ENCODE data around the gene CLMP. TPM values are rescaled to one million over a fixed set of nuclear protein-coding genes. Genes with fewer than 3 reads are reported as not detected.
A peak's percentile ranks its signal among the peaks of the same experiment; 100 is the strongest.

The CLMP gene
- total RNA-seq, 4 donors from 2014 or later = 23.6 to 49.4 (median 38.0) TPM

DNA sequence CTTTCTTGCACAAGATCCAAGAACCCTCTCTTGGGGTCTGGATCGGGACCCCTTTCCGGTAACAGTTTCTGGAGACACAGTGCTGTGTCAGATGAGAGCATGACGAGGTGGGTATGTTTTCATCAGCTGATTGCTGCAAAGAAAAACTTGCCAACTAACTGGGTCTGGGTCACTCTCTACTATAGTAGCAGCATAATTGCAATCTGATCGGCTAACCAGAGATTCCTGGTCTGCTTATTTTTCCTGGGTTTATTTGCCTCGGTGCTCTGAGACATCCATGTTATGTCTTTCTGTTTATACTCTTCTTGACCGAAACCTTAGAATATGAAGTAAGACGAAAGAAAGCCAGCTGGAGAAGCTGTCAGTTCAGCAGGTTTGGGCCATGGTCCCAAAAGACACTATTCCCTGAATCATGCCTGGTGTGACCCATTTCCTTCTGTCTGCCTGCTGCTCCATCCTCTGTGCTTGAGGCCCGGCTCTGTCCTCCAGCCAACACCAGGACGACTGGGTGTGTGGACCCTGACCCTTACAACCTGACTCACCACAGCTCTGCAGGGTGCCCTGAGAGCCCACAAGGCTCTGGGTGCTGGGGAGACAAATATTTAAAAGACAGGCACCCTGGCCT lies 24.1 kb upstream of the CLMP start:
- H3K27me3 ChIP-seq = no peaks in the 10 kb centered on the region
- in situ Hi-C loops (cut with MboI; ENCODE audit: low pct_ligation_motif_present in 1 of 4, low pct_unique_long_range_greater_than_20kb in 1 of 4, low sequenced_read_pairs in 3 of 4) = no loop called here
- no peaks in the 10 kb centered on the region for H3K36me3 ChIP-seq
- TF ChIP-seq POLR2A (IDR thresholded peaks at IDR 0.05) = no peak
- TF ChIP-seq, protein P1, sequence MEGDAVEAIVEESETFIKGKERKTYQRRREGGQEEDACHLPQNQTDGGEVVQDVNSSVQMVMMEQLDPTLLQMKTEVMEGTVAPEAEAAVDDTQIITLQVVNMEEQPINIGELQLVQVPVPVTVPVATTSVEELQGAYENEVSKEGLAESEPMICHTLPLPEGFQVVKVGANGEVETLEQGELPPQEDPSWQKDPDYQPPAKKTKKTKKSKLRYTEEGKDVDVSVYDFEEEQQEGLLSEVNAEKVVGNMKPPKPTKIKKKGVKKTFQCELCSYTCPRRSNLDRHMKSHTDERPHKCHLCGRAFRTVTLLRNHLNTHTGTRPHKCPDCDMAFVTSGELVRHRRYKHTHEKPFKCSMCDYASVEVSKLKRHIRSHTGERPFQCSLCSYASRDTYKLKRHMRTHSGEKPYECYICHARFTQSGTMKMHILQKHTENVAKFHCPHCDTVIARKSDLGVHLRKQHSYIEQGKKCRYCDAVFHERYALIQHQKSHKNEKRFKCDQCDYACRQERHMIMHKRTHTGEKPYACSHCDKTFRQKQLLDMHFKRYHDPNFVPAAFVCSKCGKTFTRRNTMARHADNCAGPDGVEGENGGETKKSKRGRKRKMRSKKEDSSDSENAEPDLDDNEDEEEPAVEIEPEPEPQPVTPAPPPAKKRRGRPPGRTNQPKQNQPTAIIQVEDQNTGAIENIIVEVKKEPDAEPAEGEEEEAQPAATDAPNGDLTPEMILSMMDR (IDR thresholded peaks at IDR 0.05) = no peak
- no peak for TF ChIP-seq EP300 (IDR thresholded peaks at IDR 0.05; ENCODE audit: low read depth)
- TF ChIP-seq POLR2AphosphoS5 (IDR thresholded peaks at IDR 0.05) = peak in 2 of 3 donors; percentile 33 to 49
- no peaks in the 10 kb centered on the region for H3K9me3 ChIP-seq
- intact Hi-C loops (cut with DNase I; ENCODE audit: low total_unique reads) = no loop called here
- no peak for DNase-seq
- H3K27ac ChIP-seq = peak overlapping the region; percentile 41 to 66 (median 52)
- 63 to 74% methylated on average over 4 to 9 of the region's 9 CpGs for WGBS, 2 donors (ENCODE audit: low coverage in 1 of 2)
- H3K4me1 ChIP-seq = peaks cover 6 to 24% (median 12%) of the 10 kb centered on the region in 4 donors
- H3K4me3 ChIP-seq = no peak overlapping the region

DNA sequence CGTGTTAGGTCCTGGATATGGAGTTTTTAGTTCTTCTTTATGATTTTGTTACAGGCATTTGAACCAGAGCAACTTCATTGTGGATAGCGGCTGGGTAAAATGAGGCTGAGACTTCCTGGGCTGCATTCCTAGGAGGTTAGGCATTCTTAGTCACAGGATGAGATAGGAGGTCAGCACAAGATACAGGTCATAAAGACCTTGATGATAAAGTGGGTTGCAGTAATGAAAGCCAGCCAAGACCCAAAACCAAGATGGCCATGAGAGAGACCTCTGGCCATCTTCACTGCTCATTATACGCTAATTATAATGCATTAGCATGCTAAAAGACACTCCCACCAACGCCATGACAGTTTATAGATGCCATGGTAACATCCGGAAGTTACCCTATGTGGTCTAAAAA lies 23.4 kb upstream of the CLMP start:
- intact Hi-C loops (cut with DNase I; ENCODE audit: low total_unique reads) = no loop called here
- no peaks in the 10 kb centered on the region for H3K9me3 ChIP-seq
- H3K27me3 ChIP-seq = no peaks in the 10 kb centered on the region
- no peak for DNase-seq
- WGBS, 2 donors (ENCODE audit: low coverage in 1 of 2) = 73 to 75% methylated on average over 2 to 5 of the region's 5 CpGs
- H3K4me3 ChIP-seq = no peak overlapping the region
- in situ Hi-C loops (cut with MboI; ENCODE audit: low pct_ligation_motif_present in 1 of 4, low pct_unique_long_range_greater_than_20kb in 1 of 4, low sequenced_read_pairs in 3 of 4) = no loop called here
- H3K27ac ChIP-seq = peak overlapping the region; percentile 40 to 66 (median 46)
- H3K36me3 ChIP-seq = no peaks in the 10 kb centered on the region
- H3K4me1 ChIP-seq = peaks cover 6 to 29% (median 14%) of the 10 kb centered on the region in 4 donors
- TF ChIP-seq EP300 (IDR thresholded peaks at IDR 0.05; ENCODE audit: low read depth) = no peak
- no peak for TF ChIP-seq POLR2AphosphoS5 (IDR thresholded peaks at IDR 0.05)
- TF ChIP-seq, protein P1 (IDR thresholded peaks at IDR 0.05) = no peak
- no peak for TF ChIP-seq POLR2A (IDR thresholded peaks at IDR 0.05)

DNA sequence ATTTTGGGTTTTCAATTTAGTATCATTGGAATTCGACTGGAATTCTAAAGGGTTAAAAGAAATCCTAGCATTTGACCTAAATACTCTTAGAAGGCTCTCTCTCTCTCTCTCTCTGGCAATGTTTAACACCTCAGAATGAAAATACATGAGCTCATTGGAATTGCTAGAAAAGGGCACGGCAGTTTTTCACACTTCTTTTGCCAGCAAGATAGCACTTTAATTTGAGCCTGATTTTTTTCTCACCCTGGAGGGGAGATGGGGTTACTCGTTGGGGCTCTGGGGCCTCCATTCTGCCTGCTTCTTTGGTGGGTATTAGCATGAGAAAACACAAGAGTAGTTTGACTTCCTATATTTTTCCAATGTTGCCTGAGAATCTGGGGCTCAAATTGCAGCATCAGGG lies 22.8 kb upstream of the CLMP start:
- no peaks in the 10 kb centered on the region for H3K27me3 ChIP-seq
- peaks cover 6 to 35% (median 16%) of the 10 kb centered on the region in 4 donors for H3K4me1 ChIP-seq
- no peaks in the 10 kb centered on the region for H3K36me3 ChIP-seq
- H3K9me3 ChIP-seq = no peaks in the 10 kb centered on the region
- no peak for DNase-seq
- peak overlapping the region; percentile 40 to 66 (median 46) for H3K27ac ChIP-seq
- TF ChIP-seq POLR2A (IDR thresholded peaks at IDR 0.05) (no peak), POLR2AphosphoS5 (IDR thresholded peaks at IDR 0.05) (no peak), EP300 (IDR thresholded peaks at IDR 0.05; ENCODE audit: low read depth) (no peak)
- TF ChIP-seq, protein P1 (IDR thresholded peaks at IDR 0.05) = no peak
- in situ Hi-C loops (cut with MboI; ENCODE audit: low pct_ligation_motif_present in 1 of 4, low pct_unique_long_range_greater_than_20kb in 1 of 4, low sequenced_read_pairs in 3 of 4) = no loop called here
- H3K4me3 ChIP-seq = no peak overlapping the region
- WGBS, 2 donors (ENCODE audit: low coverage in 1 of 2) = 18 to 32% methylated on average over 3 of the region's 3 CpGs
- intact Hi-C loops (cut with DNase I; ENCODE audit: low total_unique reads) = no loop called here

DNA sequence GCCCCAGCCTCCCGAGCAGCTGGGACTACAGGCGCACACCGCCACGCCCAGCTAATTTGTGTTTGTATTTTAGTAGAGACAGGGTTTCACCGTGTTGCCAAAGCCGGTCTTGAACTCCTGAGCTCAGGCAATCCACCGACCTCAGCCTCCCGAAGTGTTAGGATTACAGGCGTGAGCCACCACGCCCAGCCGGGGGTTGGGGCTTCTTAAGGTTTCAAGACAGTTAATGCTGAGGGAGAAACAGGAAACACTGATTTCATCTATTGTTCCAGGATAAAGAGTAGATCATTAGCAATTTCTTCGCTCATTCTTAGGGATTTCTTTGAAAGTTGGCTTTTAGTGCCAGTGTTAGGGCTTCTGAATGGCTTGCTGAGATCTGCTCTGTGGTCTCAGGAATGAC lies 21.2 kb upstream of the CLMP start:
- in situ Hi-C loops (cut with MboI; ENCODE audit: low pct_ligation_motif_present in 1 of 4, low pct_unique_long_range_greater_than_20kb in 1 of 4, low sequenced_read_pairs in 3 of 4) = no loop called here

More for the DNA sequence above, 21.2 kb upstream of the CLMP start:
- Histone ChIP-seq H3K36me3 (no peaks in the 10 kb centered on the region), H3K9me3 (no peaks in the 10 kb centered on the region), H3K27me3 (no peaks in the 10 kb centered on the region), H3K27ac (peak overlapping the region in 1 of 4 donors; percentile 2), H3K4me1 (peaks cover 6 to 47% (median 22%) of the 10 kb centered on the region in 4 donors), H3K4me3 (no peak overlapping the region)
- WGBS, 2 donors (ENCODE audit: low coverage in 1 of 2) = 50 to 62% methylated on average over 4 to 12 of the region's 12 CpGs
- intact Hi-C loops (cut with DNase I; ENCODE audit: low total_unique reads) = no loop called here
- TF ChIP-seq, protein P1 (IDR thresholded peaks at IDR 0.05) = no peak
- no peak for TF ChIP-seq EP300 (IDR thresholded peaks at IDR 0.05; ENCODE audit: low read depth)
- TF ChIP-seq POLR2A (IDR thresholded peaks at IDR 0.05) = no peak
- TF ChIP-seq POLR2AphosphoS5 (IDR thresholded peaks at IDR 0.05) = no peak
- DNase-seq = peak; percentile 43

All from transverse colon (tissue), 4 donors.